Ishikawa (cell line): ENCODE data around the gene FGD2.

Source experiments
- CEBPB ChIP-seq: IDR thresholded peaks from 2 replicates; pipeline ENCODE4 v1.6.1; 2012
- CREB1 ChIP-seq: IDR thresholded peaks from 2 replicates; pipeline ENCODE4 v1.6.1; 2012; ENCODE audit warnings: low read depth
- EGR1 ChIP-seq: IDR thresholded peaks from 2 replicates; pipeline ENCODE4 v1.6.1; 2012
- EP300 ChIP-seq: IDR thresholded peaks from 2 replicates; pipeline ENCODE4 v1.6.1; 2012; ENCODE audit warnings: borderline replicate concordance
- FOXM1 ChIP-seq: IDR thresholded peaks from 2 replicates; pipeline ENCODE4 v1.6.1; 2012; ENCODE audit warnings: low read depth, borderline replicate concordance
- NFIC ChIP-seq: IDR thresholded peaks from 2 replicates; pipeline ENCODE4 v1.6.1; 2012
- RAD21 ChIP-seq: IDR thresholded peaks from 2 replicates; pipeline ENCODE4 v1.6.1; 2012; ENCODE audit warnings: low read depth
- REST ChIP-seq: IDR thresholded peaks from 2 replicates; pipeline ENCODE4 v1.6.1; 2012; ENCODE audit warnings: low read depth, mild to moderate bottlenecking
- TAF1 ChIP-seq: IDR thresholded peaks from 2 replicates; pipeline ENCODE4 v1.6.1; 2012; ENCODE audit warnings: low read depth, mild to moderate bottlenecking
- TCF12 ChIP-seq: IDR thresholded peaks from 2 replicates; pipeline ENCODE4 v1.6.1; 2012; ENCODE audit warnings: low read depth
- TEAD4 ChIP-seq: IDR thresholded peaks from 2 replicates; pipeline ENCODE4 v1.6.1; 2012
- USF1 ChIP-seq: IDR thresholded peaks from 2 replicates; pipeline ENCODE4 v1.6.1; 2012
- YY1 ChIP-seq: IDR thresholded peaks from 2 replicates; pipeline ENCODE4 v1.6.1; 2012; ENCODE audit warnings: low read depth
- ZBTB7A ChIP-seq: IDR thresholded peaks from 2 replicates; pipeline ENCODE4 v1.6.1; 2012; ENCODE audit warnings: low read depth
- TF ChIP-seq, protein P1 (sequence below): IDR thresholded peaks from 2 replicates; pipeline ENCODE4 v1.6.1; 2012

FGD2 gene

GRCh38 chr6:37077191-37077904 lies 71.9 kb downstream of the FGD2 start:
- no peak for TF ChIP-seq ZBTB7A
- no peak for TF ChIP-seq YY1
- TF ChIP-seq RAD21: no peak
- no peak for TF ChIP-seq USF1
- TF ChIP-seq CEBPB: no peak
- no peak for TF ChIP-seq EGR1
- no peak for TF ChIP-seq CREB1
- TF ChIP-seq NFIC: no peak
- no peak for TF ChIP-seq FOXM1
- no peak for TF ChIP-seq REST
- no peak for TF ChIP-seq TAF1
- TF ChIP-seq, protein P1, sequence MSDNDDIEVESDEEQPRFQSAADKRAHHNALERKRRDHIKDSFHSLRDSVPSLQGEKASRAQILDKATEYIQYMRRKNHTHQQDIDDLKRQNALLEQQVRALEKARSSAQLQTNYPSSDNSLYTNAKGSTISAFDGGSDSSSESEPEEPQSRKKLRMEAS: no peak
- no peak for TF ChIP-seq EP300
- no peak for TF ChIP-seq TCF12
- TF ChIP-seq TEAD4: no peak

DNA sequence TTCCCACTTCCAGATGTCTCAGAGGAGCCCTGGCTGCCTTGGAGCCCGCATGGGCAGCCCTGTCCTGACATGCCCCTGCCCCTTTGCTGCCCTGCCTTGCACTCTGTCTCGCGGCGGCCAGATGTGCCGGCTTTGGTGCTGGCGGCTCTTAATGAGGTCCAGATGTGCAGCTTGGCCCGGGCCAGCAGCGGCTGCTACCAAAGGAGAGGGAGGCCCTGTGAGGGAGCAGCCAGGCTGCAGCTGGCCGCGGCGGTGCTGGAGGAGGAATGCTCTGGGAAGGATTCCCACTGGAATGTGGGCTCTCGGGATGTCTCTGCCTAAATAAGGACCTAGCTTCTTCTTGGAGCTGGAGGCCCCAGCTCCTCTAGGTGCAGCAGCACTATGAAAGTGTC lies 72.4 kb downstream of the FGD2 start:
- TF ChIP-seq EP300: no peak
- no peak for TF ChIP-seq FOXM1
- TF ChIP-seq TEAD4: no peak
- no peak for TF ChIP-seq NFIC
- no peak for TF ChIP-seq ZBTB7A
- no peak for TF ChIP-seq EGR1
- TF ChIP-seq RAD21: no peak
- no peak for TF ChIP-seq TCF12
- no peak for TF ChIP-seq TAF1
- TF ChIP-seq REST: no peak
- no peak for TF ChIP-seq CEBPB
- TF ChIP-seq, protein P1: no peak
- no peak for TF ChIP-seq USF1
- TF ChIP-seq CREB1: no peak
- TF ChIP-seq YY1: no peak
